Stimulated activated CD8-positive, alpha-beta memory T cell treated with anti-CD3 and anti-CD28 coated beads, Interleukin-15, amount 100 ng/mL, for 1 hour (primary cell): ENCODE measurements around the gene CCDC190.
"Not testable (repeated sequence)": the region's sequence is repeated elsewhere in the genome, so short reads cannot be mapped to it uniquely, and the experiment has no call there.

ENCODE experiments used
- DNase-seq: peaks from one replicate; pipeline ENCODE4 v3.0.0-alpha.2; 2020; ENCODE audit warnings: low read depth

The CCDC190 gene

DNA sequence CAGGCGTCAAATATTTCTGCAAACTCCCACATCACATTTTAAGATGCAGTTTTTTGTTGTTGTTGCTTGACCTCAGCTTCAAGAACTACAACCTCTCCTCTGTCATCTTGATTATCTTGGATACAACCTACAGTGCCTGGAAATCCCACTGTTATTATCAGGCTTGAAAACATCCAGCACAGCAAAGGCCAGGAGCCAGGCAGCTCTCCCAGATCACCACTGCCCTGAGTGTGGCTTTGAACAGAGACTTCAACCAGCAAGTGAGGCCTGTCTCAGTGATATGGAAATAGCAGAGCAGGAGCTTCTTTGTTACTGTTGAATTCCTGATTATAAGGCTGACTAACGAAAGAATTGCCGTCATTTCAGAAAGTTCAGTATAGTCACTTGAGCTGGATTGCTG is 28.5 kb downstream of the CCDC190 start:
- no peak for DNase-seq

DNA sequence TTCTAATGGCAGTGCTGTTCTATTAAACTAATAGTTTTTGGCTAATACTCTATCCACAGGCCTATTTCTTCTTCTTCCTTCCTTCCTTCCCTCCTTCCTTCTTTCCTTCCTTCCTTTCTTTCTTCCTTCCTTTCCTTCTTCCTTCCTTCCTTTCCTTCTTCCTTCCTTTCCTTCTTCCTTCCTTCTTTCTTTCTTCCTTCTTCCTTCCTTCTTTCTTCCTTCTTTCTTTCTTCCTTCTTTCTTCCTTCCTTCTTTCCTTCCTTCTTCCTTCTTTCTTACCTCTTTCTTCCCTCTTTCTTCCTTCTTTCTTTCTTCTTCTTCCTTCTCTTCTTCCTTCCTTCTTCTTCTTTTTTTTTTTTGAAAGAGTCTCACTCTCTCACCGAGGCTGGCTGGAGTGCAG is 31.7 kb downstream of the CCDC190 start:
- DNase-seq: no peak

DNA sequence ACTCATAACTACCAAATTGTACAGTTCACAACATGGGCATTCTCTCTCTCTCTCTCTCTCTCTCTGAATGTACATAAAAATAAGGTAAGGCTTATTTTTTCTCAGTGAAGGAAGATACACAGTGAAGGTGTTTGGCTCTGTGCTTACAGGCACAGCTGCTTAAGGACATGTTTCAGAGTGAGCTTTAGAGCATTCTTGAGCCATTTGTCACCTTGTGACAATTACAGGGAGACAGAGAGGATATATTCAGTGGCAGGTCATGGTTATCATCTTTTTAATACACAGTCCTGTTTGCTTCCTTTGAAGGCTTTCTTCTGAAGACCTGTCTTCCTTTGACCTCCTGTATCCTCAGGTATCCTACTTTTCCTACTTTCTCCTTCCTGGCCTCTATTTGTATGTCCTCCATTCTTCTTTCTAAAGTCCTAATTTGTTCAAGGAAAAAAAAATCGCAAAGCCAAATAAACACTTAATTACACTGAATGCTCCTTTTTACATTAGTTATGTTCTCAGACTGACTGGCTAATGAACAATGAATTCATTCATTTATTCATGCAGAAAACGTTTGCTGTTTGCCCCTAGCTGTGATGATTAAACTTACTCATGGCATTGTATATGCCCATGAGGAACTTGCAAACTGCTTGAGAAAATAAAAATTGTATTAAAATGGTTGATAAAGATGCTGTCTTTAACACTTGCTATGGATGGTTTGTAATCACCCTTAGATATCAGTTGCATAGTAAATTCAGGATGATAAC is 37.0 kb downstream of the CCDC190 start:
- DNase-seq: no peak

DNA sequence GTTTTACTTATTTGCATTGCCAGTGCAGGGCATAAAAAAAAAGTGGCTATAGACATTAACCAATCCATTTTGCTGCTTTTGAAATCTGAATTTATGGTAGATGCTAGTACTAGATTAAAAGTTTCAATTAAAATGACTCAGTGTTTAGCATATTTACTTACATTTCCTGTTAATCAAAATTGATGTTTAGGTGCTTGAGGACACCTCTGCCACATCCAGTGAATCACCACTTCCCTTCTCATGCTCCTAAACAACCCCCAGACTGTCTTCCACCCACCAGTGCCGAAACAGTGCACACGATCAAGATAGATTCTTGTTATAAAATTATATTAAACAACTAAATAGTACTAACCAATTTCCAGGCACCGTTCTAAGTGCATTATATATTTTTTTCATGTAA is 37.7 kb downstream of the CCDC190 start:
- no peak for DNase-seq

DNA sequence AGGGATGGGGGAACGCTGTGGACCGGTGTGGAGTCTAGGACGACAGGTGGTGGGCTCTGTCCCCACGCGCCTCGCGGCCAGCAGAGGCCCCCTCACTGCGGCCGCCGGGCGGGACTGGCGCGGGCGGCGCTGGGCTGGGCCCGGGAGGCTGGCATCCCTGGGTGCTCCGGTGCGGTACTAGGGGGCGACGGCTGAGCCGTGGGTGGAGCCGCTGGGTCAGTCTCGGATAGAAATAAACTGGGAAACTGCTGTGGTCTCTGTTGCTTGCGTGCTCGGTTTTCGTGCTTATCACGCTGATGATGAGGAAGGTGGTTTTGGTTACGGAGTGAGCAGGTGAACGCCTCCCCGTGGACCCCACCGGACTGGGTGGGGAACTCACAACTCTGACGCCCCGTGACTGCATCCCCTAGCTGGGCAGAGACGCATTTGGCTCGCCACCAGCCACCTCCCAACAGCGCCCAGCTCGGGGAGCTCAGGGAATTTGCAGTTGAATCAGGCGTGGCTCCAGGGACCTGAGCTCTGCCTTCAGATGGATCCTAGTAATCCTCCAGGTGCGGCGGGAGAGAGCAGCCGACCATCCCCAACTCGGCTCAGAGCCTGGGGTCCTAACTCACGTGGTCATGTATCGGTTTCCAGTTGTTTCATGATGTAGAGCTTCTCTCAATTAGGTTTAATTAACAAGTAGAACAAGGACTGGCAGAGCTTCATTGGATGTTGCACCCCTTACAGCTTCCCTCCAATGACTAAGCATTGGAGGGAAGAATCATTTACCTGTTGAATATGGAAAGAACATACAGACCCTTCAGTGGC is 38.4 kb downstream of the CCDC190 start:
- no peak for DNase-seq

DNA sequence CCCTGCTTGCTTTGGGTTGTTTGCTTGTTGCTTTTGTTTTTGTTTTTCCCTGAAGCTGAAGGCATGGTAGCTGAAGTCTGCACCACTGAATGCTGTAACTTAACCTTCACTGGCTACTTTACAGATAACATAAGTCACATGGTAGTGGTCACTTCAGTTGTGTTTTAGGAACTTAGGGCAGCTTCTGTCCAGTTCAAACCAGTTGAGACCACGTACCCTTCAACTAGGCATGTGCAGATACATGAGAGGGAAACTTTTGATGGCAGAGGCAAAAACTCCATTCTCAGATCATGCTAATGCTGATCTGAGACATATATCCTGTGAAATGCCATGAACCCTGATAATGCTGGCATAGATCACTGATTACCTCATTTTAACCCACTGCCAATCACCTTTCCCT is 42.3 kb downstream of the CCDC190 start:
- not testable (repeated sequence) for DNase-seq

DNA sequence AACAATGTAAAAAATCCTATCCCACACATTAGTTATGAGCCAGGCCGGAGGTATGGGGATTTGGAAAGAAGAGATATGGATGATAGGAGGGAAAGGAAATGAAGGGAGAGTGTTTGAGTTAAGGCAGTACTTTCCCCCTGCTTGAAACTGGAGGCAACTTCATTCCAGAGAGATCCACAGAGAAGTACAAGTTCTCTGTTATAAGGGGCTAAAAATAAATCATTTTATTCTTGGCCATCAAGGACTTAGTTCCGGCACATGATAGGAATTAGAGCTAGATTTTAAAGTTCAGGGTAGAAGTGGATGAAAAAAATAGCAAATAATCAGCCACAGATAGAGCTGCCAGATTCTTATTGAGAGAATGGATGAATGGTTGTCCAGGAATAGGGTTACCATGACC is 42.8 kb downstream of the CCDC190 start:
- not testable (repeated sequence) for DNase-seq

DNA sequence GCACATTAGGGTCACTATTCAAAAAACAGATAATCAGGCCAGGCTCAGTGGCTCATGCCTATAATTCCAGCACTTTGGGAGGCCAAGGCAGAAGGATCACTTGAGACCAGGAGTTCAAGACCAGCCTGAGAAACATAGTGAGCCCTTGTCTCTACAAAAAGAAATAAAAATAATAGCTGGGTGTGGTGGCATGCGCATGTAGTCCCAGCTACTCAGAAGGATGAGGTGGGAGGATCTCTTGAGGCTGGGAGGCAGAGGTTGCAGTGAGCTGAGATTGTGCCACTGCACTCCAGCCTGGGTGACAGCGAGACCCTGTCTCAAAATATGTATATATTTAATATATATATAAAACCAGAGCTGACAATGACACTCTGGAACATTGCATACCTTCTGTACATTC is 48.6 kb downstream of the CCDC190 start:
- not testable (repeated sequence) for DNase-seq

DNA sequence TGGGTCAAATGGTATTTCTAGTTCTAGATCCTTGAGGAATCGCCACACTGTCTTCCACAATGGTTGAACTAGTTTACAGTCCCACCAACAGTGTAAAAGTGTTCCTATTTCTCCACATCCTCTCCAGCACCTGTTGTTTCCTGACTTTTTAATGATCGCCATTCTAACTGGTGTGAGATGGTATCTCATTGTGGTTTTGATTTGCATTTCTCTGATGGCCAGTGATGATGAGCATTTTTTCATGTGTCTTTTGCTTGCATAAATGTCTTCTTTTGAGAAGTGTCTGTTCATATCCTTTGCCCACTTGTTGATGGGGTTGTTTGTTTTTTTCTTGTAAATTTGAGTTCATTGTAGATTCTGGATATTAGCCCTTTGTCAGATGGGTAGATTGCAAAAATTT is 53.5 kb downstream of the CCDC190 start:
- DNase-seq: not testable (repeated sequence)
